Measurements from ENCODE around the gene CCDC154.
A peak's percentile ranks its signal among the peaks of the same experiment; 100 is the strongest.

The CCDC154 gene

DNA sequence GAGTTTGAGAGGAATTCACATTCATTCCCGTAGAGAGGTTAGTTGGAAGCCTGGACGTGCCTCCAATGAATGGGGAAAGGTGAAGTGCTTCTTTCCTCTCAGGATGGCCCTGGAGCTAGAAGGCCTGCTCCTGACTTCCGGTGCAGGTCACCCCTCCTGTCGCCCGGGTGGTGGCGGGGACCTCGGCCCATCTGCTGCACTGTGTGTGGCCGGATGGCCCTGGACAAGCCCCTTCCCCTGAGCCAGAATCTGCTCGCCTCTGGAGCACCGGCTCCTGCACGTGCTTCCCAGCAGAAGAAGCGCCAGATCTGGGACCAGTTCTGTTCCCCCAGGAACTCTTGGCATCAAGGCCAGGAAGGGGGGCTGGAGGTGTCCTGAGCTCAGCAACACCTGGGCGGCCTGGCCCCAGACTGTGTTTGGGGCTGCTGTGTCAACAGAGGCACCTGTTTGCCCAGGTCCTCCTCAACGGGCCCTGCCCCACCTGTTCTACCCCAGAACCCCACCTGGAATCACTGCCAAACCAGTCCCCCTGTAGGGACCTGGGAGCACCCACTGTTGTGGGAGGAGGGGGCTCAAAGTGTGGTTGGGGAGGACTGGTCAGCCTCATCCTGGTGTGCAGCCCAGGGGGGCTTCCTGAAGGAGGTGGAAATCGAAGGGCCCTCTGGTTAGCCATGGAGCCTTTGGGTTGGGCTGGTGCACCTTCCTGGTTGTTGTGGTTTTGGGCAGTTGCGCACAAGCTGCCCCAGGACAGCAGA lies 18.6 kb downstream of the CCDC154 start:
- DNase-seq (ENCODE audit: low spot score) = no peak

DNA sequence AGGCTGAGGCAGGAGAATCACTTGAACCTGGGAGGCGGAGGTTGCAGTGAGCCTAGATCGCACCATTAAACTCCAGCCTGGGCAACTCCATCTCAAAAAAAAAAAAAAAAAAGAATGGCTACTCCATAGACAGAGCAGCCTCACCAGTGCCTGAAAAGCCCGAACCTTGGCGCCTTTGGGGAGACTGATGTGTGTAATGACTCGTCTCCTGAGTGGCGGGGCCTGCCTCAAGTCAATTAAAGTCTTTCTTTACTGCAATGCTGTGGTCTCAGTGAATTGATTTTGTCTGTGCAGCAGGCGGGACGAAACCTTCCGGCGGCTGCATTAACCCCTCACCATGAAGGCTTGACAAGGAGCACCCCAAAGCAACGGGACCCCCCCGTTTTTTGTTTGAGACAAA lies 20.3 kb downstream of the CCDC154 start:
- peak; percentile 32 for DNase-seq (ENCODE audit: low spot score)

DNA sequence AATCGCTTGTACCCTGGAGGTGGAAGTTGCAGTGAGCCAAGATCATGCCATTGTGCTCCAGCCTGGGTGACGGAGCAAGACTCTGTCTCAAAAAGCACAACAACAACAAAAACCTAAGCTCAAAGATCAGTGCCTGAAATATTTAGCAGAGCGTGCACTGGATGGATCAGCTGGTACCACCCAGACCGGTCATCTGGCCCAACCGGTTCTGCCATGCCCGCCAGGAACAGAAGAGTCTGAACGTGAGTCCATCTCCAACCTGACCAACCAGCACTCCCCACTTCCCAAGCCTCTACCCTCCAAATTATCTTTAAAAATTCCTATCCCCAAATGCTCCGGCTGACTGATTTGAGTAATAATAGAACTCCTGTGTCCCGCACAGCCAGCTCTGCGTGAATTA lies 22.3 kb downstream of the CCDC154 start:
- no peak for DNase-seq (ENCODE audit: low spot score)

DNA sequence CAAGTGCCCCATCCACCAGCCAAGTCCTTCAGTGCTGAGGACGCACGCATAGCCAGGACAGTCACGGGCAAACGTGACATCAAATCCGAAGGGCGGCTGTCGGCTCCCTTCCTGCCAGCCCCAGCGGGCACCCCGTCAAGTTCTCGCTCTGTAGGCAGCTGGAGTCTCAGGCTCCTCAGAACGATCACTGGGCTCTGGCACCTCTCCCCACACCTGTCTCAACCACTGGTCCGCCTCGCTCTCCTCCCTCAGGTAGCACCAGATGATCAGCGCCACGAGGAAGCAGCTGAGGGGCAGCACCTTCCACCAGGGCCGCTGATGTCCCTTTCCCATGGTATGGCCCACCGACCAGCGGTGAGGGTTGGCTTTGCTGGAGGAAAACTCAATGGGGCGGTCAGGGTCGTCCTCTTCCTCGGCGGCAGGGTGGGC lies 24.2 kb downstream of the CCDC154 start:
- no peak for DNase-seq (ENCODE audit: low spot score)

DNA sequence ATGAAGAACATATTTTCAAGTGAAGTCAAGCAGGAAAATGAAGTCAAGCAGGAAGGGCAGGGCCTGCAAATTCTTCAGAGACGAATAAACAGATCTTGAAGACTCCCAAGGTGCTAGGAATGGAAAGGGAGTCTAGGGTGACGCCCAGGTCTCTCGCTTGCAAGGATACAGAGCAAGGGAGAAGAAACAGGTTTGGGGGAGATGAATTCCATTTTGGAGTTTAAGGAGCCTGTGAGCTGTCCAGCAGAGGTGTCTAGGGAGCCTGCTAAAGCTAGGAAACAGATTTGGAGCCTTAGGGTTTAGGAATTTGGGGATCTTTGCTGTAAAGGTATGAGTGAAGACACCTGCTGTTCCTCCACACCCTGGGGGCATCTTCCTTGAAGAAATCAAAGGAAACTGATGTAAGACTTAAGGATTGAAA lies 27.8 kb downstream of the CCDC154 start:
- DNase-seq (ENCODE audit: low spot score) = no peak

DNA sequence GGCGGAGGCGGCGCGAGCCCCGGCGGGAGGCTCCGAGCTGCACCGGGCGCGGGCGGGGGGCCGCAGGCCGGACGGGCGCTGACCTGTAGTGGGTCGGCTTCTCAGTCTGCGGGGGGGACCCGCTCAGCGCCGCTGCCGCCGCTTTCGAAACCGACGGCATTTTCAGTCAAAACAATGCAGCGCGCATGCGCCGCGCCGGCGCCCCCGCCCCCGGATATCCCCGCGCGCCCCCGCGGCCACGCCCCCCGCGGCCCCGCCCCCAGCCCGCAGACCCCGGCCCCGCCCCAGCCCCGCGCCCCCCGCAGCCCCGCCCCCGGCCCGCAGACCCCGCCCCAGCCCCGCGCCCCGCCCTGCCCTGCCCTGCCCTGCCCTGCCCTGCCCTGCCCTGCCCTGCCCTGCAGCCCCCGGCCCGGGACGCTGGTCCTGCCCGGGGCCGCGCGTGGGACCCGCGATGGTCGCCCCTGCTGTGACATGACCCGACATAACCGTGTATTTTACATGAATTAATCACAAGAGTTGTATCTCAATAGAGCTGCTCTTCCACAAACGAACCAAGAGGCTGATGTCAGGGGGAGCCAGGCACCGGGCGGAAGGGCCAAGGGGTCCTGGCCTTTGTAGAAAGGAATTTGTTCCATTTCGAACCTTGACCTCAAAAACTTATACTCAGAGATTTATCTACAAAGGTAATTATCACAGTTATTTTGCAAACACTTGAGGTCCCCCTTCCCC lies 29.7 kb downstream of the CCDC154 start, which contains the start of gene UNKL:
Gene UNKL, minus strand, starts transcription at position 173 of the 729 bp plus-strand sequence. Its CDS starts 13 bp downstream, at position 160.
- peak; percentile 78 for DNase-seq (ENCODE audit: low spot score)

DNA sequence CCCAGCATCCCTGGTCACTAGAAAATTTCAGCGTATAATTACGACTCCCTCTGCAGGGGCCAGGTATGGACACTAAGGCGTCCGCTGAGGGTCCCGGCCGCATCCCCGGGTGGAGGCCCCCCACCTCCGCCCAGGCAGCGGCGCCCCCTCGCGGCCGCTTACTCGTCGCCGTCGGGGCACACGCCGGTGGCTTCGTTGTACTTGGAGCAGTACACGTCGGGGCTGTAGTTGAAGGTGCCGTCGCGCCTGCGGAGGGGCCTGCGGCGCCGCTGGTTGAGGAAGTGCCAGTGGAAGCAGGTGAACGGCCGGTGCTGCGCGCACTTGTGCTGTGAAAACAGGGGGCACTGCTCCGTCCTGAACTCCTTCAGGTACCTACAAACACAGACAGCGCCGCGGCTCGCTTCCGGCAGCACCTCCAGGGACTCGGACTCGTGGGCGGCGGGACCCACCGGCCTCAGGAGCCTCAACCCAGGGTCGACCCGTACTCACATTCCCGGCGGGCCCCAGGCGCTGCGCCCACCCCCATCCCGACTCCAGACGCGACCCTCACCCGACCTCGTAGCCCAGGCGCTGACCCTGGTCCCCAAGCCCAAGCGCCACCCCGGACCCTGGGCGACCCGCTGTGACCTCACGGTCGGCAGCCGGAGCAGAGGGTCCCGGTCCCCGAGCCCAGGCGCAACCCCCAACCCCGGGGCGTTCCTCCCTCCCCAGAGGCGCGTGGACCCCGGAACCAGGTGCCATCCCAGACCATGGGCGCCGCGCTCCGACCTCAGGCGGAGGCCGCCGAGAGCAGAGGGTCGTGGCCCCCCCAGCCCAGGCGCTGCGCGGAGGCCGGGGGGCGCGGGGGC lies 30.4 kb downstream of the CCDC154 start:
- peak; percentile 83 for DNase-seq (ENCODE audit: low spot score)

DNA sequence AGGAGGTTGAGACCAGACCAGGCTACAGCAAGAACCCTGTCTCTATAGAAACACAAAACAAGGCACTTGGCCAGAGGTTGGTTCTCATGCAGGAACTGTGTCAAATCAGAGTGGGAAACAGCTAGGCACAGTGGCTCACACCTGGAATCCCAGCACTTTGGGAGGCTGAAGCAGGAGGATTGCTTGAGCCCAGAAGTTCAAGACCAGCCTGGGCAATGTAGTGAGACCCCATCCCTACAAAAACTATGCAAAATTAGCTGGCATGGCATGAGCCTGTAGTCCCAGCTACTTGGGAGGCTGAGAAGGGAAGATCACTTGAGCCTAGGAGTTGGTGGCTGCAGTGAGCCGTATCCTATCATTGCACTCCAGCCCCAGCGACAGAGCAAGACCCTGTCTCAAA lies 31.5 kb downstream of the CCDC154 start:
- DNase-seq (ENCODE audit: low spot score) = no peak

DNA sequence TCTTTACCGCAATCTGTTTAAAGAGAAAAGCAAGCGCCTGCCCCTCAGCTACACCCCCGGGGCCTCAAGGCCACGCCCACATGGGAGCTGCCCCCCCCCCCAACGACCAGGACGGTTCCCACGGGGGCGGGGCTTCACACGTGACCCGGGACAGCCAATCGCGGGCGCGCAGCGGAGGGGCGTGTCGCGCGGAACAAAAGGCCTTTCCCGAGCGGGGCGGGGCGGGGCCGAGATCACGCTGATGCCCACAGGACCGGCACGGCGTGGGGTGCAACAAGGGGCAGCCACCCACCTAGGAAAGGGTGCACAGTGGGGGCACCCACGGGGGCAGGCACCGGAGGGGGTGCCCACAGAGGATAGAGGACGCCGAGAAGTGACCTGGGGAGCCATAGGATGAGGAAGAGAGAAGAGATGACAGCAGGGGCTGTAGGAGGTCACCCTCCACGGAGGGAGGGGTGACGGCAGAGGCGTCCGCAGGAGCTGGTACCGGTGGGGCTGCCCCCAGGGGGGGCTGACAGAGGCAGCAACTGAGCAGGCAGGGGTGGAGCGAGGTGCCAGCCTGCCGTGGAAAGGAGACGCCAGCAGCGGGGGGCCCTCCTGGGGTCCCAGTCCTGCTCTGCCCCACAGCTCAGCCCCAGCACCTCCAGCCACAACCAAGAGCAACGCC lies 36.1 kb downstream of the CCDC154 start:
- DNase-seq (ENCODE audit: low spot score) = peak; percentile 92

DNA sequence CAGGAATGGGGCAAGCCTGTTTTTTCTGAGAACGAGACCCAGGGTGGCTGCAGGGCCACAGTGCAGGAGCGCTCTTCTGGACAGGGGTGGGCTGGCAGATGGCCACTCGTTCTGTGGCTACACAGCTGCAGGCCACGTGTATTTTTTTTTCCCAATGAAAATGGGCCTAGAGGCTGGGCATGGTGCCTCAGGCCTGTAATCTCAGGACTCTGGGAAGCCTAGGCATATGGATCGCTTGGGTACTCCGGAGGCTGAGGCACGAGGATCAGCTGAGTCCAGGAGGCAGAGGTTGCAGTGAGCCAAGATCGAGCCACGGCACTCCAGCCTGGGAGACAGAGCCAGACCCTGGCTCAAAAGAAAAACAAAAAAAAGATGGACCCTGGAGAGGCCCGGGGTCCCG lies 36.6 kb downstream of the CCDC154 start:
- no peak for DNase-seq (ENCODE audit: low spot score)

DNA sequence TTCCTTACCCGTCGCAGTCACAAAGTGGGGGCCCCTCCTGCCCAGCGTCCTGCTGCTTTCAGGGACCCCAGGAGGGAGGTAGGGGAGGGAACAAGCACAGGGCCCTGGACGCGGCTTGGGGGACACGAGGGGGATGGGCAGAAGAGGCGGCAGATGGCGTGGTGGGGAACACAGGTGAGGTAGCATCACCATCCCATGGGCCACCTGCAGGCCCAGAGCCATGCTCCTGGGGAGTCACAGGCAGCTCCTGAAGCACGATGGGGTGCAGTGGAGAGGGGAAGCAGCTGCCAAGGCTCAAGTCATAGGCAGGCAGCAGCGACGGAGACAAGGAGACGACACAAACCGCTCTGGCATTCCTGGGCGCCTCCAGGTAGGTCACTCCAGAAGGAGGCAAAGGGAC lies 40.6 kb downstream of the CCDC154 start:
- no peak for DNase-seq (ENCODE audit: low spot score)

DNA sequence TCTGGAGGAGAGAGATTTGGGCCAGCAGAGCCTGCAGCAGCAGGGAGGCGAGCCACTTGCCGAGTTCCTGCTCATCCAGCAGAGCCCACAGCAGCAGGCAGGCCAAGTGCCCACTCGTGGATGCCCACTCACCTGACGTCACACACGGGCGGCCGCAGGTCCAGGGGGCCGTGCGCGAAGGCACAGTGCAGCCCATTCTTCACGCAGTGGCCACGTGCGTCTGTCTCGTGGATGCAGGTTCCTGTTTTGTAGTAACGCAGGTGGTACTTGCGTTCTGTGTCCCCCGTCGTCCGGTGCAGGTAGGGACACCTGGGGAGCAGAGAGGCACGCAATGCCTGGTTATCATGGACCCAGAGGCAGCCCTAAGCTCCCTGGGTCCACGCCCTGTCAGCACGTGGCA lies 41.3 kb downstream of the CCDC154 start:
- DNase-seq (ENCODE audit: low spot score) = no peak

DNA sequence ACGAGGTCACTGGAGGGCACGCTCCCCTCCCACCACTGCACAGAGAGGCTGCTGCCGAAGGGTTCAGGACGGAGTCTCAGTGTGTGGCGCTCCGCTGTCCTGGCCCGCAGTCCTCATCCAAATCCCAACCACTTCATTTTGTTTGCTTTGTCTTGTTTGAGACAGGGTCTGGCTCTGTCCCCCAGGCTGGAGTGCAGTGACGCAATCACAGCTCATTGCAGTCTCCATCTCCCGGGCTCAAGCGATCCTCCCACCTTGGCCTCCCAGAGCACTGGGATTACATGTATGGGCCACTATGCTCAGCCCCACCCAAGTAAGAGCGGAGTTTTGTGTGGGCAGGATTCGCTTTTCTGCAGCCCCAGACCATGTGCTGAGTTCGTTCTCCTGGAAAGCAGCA lies 42.6 kb downstream of the CCDC154 start:
- no peak for DNase-seq (ENCODE audit: low spot score)

DNA sequence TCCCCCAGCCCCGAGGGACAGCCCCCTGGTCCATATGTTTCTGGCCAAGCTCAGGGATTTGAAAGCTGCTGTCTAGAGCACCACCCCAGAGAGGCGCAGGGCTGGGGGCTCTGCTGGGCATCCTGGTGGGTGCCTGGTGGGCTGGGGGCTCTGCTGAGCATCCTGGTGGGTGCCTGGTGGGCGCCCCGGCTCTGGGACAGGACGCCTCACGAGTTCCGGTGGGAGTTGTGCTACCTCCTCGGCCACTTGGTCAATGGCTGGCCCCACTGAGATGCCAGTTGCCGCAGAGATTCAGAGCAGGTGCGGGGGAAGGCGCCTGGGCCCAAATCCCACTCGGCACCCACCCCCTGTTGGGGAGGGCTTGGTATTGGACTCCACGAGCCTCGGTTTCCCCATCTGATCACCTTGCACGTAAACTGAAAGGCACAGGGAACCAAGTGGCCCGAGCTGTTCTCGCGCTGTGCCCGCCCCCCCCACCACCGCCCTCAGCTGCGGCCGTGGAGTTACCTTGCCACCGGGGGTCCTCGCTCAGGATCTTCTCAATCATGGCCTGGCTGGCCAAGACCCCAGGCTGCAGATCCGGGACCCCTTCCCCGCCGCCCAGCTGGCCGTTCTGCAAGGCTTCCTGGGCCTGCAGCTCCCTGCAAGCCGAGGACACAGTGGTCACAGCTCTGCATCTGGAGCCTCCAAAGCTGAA lies 43.1 kb downstream of the CCDC154 start:
- DNase-seq (ENCODE audit: low spot score) = no peak

DNA sequence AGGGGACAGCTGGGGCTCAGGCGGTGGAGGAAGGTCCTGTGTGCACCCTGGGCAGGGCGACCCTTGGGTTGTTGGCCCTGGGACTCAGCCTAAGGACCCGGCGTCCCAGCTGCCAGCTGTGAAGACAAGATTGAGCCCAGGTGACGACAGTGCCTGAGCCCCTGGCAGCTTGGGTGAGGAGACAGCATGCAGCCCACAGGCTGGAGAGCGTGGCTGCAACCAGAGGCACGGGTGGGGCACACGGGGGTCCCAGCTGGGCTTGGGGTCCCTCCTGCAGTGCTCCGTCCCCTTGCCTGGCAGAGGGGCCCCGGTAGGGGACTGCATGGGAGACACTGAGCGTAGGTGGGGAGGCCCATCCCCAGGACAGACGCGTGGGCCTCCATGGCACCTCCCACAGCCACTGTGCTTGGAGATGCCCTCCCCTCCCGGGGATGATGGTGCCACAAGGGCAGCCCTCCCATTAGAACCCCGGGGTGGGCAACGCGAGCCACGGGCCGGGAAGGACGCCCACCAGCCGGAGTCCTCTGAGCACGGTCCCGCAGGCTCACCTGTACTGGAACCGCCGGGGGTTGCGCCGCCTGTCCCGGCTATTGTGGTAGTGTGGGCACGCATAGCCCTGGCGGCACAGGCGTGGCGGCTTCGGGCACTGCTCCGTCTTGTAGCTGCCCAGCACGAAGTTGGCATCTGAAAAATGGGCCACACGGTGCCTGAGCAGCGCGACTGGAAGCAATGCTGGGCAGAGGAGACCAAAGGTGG lies 45.4 kb downstream of the CCDC154 start:
- no peak for DNase-seq (ENCODE audit: low spot score)

DNA sequence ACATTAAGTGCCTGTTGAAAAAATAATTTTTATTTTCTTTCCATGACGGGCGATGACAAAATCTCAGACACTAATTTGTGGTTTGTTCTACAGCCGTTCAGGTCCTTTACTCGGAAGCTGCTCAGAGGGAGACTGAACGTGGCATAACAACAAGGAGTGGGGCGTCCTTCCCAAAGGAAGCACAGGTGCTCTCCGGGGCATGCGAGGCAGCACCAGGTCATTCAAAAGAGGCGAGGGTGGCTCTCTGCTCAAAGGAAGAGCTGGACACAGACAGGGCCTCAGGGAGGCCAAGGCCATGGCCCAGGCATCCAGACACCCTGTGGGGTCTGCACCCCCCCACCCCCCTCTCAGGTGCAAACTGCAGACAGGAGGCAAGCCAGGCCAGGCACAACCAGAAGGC lies 46.0 kb downstream of the CCDC154 start:
- DNase-seq (ENCODE audit: low spot score) = no peak

DNA sequence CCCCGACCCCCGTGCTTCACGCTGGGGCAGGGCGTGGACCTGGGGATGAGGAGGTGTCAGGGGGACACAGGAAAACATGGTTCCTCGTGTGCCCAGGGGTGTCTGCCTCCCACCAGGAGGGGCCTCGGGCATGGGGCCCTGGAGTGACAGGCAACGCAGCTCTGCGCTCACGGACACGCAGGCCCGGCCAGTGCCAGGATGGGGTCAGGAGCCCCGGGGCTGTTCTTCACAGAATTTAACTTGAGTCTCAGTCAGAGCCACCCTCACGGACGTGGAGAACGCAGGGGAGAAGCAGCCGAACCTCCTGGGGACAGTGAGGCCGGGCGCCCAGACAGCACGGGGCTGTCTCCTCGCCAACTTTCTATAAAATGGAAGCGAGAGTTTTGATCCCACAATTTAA lies 46.6 kb downstream of the CCDC154 start:
- no peak for DNase-seq (ENCODE audit: low spot score)

DNA sequence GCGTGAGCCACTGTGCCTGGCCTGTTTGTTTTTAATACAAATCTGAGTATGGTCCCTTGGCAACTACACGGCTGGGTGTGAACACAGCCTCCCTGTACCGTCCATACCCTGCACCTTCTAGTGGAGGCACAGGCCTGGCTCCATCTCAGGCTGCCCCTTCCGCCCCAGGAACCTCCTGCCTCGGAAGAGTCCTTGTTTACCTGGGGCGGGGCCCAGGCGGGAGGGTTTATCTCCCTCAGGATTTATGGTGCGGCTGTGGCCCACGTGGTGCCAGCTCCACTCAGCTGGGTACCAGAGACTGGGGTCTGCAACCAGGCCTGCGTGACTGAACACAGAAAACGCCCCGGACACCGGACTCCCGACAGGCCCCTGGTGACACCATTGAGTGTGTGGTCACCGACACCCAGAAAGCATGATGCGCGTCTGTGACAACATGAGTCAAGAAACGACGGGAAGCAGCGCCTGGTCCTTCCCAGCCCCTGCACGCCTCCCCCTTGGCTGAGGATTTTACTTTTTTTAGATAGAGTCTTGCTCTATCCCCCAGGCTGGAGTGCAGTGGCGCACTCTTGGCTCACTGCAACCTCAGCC lies 48.8 kb downstream of the CCDC154 start:
- no peak for DNase-seq (ENCODE audit: low spot score)

DNA sequence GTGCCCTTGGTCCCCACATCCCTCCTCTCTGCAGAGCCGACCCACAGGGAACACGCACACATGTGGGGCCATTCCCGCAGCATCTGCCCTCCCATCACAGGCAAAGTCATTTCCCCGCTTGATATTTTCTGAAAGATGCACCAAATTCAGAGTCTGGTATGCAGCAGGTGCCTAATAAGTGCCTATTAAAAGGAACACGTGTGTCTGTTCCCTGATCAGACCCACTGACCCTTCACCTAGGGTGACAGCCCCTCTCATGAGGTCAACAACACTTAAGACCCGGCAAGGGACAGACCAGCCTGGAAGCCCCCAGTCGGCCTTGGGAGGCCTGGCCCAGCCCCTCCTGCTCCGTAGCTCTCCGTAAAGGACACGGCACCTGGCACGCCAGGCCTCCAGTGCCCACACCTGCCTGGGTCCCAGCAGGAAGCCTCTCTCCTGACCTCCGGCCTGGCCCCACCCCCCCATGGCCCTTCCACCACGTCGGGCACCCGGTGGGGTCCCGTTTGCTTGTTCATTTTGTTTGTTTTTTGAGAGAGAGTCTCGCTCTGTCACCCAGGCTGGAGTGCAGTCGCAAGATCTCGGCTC lies 49.9 kb downstream of the CCDC154 start:
- DNase-seq (ENCODE audit: low spot score) = no peak

DNA sequence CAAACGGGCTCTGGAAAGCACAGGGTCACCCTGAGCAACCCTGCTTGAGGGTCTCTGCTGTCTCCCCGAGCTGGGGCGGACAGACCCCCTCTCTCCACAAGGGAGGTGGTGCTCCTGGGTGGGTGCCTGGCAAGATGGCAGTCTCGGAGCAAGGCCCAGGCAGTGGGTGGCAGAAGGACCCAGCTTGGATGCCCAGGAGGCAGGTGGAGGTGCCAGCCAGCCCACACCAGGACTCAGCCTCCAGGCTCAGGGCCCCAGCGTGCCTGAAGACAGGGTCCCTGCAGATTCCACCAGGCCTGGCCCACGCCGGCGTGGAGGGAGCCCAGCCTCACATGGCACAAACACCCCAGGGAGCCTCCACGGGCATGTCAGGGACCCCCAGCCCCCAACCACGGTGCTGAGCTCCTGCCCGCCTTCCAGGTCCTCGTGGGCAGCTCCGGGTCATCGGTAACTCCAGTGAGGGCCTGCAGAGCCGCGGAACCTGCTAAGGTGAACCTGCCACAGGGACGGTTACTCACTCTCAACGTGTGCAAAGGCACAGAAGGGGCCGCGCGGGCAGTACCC lies 50.7 kb downstream of the CCDC154 start:
- DNase-seq (ENCODE audit: low spot score) = no peak
